PC-3 (cell line): ENCODE measurements around the gene NKD2.
"Not testable (repeated sequence)": the region's sequence is repeated elsewhere in the genome, so short reads cannot be mapped to it uniquely, and the experiment has no call there.

Experiments used
- CTCF ChIP-seq: fragments of 300-600 bp; sonication (generic); conservative IDR thresholded peaks from 2 replicates; pipeline ENCODE4 v1.5.1; 2017; ENCODE audit warnings: antibody characterized with exemption, low read depth, mild to moderate bottlenecking, low read length
- EZH2 ChIP-seq: fragments of 300-600 bp; sonication (generic); IDR thresholded peaks from one replicate; pipeline ENCODE4 v1.6.1; 2017; ENCODE audit warnings: antibody characterized with exemption, mild to moderate bottlenecking, low read length; ENCODE audit not compliant: unreplicated experiment

GRCh38 chr5:1021969-1022336 is 13.4 kb downstream of the NKD2 start:
- not testable (repeated sequence) for TF ChIP-seq CTCF, EZH2
